Tongue (tissue), 2 donors: Measurements from ENCODE around the gene EPN1. TPM values are rescaled to one million over a fixed set of nuclear protein-coding genes. Genes with fewer than 3 reads are reported as not detected.

ENCODE experiments used
- DNase-seq: peaks from one replicate; pipeline ENCODE4 v3.0.0-alpha.2; 2015
- total RNA-seq: library from RNA; depleted of rRNA; stranded (reverse); fragments of >200 nt; gene quantifications from one replicate; pipeline ENCODE4 v1.2.3, GENCODE V29; 2014

The EPN1 gene
- total RNA-seq, 1 donor from 2014 or later: 62.2 TPM

GRCh38 chr19:55646889-55647731 is 27.9 kb upstream of the EPN1 start:
- DNase-seq: no peak

GRCh38 chr19:55647732-55648584 is 27.1 kb upstream of the EPN1 start, which contains the start of gene CCDC106:
Gene CCDC106, plus strand, starts transcription at chr19:55648212. Its CDS starts 835 bp downstream, at chr19:55649047.
- peak; percentile 91 for DNase-seq

- no peak for DNase-seq
These were observed 26.3 kb upstream of the EPN1 start for GRCh38 chr19:55648585-55649267.

- DNase-seq: no peak
These were observed 25.5 kb upstream of the EPN1 start for GRCh38 chr19:55649268-55650125.

GRCh38 chr19:55650126-55650557 is 24.9 kb upstream of the EPN1 start:
- DNase-seq: no peak

GRCh38 chr19:55650602-55651230 is 24.3 kb upstream of the EPN1 start:
- DNase-seq: no peak

- DNase-seq: no peak
These were observed 23.8 kb upstream of the EPN1 start for GRCh38 chr19:55651236-55651635.

GRCh38 chr19:55652311-55653128 is 22.5 kb upstream of the EPN1 start:
- no peak for DNase-seq

GRCh38 chr19:55653651-55654322 is 21.2 kb upstream of the EPN1 start:
- peak; percentile 100 for DNase-seq

GRCh38 chr19:55654323-55654867 is 20.6 kb upstream of the EPN1 start:
- peak; percentile 100 for DNase-seq

- DNase-seq: peak; percentile 98
These were observed 20.0 kb upstream of the EPN1 start, which contains the start of gene U2AF2 for GRCh38 chr19:55654868-55655647. Gene U2AF2, plus strand, starts transcription at chr19:55655035. Its CDS starts 70 bp downstream, at chr19:55655105.

GRCh38 chr19:55655648-55656040 is 19.4 kb upstream of the EPN1 start:
- DNase-seq: no peak

- no peak for DNase-seq
These were observed 18.5 kb upstream of the EPN1 start for GRCh38 chr19:55656552-55656951.

- no peak for DNase-seq
These were observed 17.9 kb upstream of the EPN1 start for GRCh38 chr19:55656988-55657747.

GRCh38 chr19:55658846-55659459 is 16.1 kb upstream of the EPN1 start:
- DNase-seq: no peak

GRCh38 chr19:55659822-55660221 is 15.2 kb upstream of the EPN1 start:
- no peak for DNase-seq

- no peak for DNase-seq
These were observed 14.6 kb upstream of the EPN1 start for GRCh38 chr19:55660404-55660803.
